Measurements from ENCODE around the gene ZC3H18.

ZC3H18 gene

DNA sequence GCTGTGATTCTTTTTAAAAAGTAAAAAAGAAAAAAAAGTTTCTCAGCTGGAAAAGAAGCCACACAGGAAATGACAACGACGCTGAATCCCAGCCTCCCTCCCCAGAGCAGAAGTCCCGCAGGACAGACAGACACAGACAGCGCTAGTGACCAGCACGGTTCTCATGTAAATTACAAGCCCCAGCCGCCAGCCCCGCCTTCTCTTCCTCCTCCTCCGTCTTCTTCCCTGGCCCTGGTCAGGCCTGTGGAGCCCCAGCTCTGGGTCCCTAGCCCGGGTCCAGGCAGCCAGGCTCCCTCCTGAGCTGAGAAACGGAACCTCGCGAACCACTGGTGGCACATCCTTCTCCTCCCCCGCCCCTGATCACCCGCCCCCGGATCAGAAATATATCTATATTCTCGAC lies 61.2 kb downstream of the ZC3H18 start:
- H3K27ac ChIP-seq, result no peak overlapping the region
- no peak for TF ChIP-seq CTCF (IDR thresholded peaks at IDR 0.05)

DNA sequence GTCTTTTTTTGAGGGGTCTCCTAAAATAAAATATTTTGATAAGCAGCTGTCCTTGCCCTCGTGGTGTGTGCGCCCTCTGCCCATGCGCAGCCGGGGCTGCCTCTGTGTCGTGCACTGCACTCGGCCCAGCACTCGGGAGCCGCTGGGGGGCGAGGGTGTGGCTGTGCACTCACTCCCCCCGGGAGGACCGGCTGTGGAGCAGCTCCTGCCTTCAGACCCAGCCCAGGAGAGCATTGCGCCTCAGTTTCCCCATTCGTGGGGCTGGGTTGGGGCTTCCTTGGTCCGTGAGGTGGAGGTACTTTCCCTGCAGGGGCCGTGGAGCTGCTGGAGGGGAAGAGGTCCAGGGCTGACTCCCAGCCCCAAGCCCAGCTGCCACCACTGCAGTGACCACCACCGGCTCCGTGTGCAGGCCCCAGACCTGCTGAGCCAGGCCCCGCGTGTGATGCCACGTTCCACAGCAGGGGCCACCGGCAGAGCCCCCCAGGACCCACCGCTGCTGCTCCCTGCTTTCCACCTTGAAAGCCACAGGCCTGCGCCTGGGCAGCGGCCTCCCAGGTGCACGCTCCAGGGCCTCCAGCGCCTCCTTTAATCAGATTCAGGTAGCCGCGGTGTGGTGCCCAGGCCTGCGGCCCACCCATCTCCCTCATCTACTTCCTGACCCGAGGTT lies 61.9 kb downstream of the ZC3H18 start:
- no peak for TF ChIP-seq ZFX (IDR thresholded peaks at IDR 0.05; ENCODE audit: borderline replicate concordance)
- TF ChIP-seq CTCF (IDR thresholded peaks at IDR 0.05), result no peak
- H3K27ac ChIP-seq, result no peak overlapping the region

GRCh38 chr16:88632587-88632930 lies 62.4 kb downstream of the ZC3H18 start:
- no peak overlapping the region for H3K27ac ChIP-seq
- TF ChIP-seq CTCF (IDR thresholded peaks at IDR 0.05) (no peak), ZFX (IDR thresholded peaks at IDR 0.05; ENCODE audit: borderline replicate concordance) (no peak)

GRCh38 chr16:88633684-88634140 lies 63.5 kb downstream of the ZC3H18 start:
- H3K27ac ChIP-seq, result no peak overlapping the region
- no peak for TF ChIP-seq ZFX (IDR thresholded peaks at IDR 0.05; ENCODE audit: borderline replicate concordance)
- TF ChIP-seq CTCF (IDR thresholded peaks at IDR 0.05), result peak; percentile 43; the same call in 1 of the 2 replicates

GRCh38 chr16:88634141-88634993 lies 64.2 kb downstream of the ZC3H18 start:
- TF ChIP-seq ZFX (IDR thresholded peaks at IDR 0.05; ENCODE audit: borderline replicate concordance), result no peak
- no peak for TF ChIP-seq CTCF (IDR thresholded peaks at IDR 0.05)
- H3K27ac ChIP-seq, result no peak overlapping the region

GRCh38 chr16:88634994-88635670 lies 64.9 kb downstream of the ZC3H18 start:
- no peak overlapping the region for H3K27ac ChIP-seq
- TF ChIP-seq CTCF (IDR thresholded peaks at IDR 0.05) (no peak), ZFX (IDR thresholded peaks at IDR 0.05; ENCODE audit: borderline replicate concordance) (no peak)
